CD4-positive, alpha-beta T cell treated with Interleukin-17A for 1 hour (primary cell): ENCODE results near the gene HUNK.

Experiments used
- DNase-seq: peaks from one replicate; pipeline ENCODE4 v3.0.0-alpha.2; 2020

The HUNK gene

DNA sequence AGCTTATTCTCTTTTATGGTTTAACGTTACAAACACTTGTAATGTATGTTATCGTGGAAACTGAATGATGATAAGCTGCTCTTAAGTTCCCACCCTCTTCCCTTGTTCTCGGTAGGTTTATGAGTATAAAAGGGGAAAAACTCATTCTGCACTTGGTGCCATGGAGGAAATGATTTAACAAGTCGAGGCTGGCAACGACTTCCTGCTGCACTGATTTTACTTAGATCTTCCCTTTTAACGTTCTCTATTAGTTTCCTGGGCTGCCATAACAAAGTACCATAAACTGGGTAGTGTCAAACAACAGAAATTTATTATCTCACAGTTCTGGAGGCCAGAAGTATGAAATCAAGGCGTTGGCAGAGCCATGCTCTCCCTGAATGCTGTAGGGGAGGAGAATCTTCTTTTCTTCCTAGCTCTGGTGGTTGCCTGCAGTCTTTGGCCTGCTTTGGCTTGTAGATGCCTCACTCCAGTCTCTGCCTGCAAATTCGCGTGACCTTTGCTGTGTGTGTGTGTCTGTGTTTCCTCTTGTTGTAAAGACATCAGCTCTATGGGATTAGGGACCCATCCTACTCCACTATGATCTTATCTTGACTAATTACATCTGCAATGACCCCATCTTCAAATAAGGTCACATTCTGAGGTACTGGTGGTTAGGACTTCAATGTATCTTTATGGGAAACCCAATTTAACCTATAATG, 26.3 kb downstream of the HUNK start:
- no peak for DNase-seq

DNA sequence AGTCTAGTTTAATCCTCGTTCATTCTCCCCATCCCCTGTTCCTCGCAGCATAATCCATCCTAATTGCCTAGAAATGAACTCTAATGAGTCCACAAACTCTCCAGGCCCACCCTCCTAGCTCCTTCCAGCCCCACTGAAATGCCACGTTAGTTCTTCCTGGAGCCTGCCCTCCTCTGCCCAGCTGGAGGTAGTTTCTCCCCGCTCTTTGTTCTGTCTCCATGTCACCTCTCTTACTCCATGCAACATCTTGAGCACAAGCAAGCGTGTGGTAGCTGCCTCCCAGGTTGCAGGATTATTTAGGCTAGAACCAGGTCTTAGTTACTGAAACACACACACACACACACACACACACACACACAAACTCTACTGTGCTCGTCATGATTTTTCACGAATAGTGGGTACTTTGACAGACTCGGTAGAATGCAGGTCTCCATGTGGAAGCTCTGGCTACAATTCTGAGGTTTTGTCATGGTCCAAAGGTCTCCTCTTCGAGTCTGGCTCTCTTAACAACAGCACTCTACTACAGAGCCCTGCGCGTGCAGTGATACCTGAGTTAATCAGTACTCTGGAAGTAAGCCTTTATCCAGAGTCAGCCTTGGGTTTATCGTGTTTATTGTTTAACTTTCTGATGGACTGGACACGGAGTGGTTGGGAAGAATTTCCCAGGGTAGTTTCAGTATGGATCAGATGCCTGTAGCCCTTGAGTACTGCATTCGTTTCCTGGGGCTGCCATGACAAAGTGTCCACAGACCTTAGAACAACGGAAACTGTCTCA, 27.5 kb downstream of the HUNK start:
- no peak for DNase-seq

DNA sequence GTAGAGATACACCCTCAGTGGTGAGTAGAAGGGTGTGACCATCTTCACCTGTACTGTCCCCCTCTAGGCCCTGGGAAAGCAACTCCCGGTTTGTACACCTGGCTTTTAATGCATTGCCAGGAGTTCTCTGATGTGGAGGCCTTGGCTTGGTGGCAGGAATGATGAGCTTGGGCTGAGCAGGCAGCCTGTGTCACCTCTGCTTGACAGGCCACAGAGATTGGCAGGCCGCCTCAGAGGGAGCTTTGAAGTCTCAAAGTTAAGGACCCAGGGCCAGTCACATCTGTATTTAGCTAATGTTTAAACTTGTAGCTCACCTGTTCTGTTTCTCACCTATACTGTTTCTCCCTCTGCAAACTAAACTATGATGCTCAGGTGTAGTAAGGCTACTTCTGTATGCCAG, 28.5 kb downstream of the HUNK start:
- DNase-seq = no peak

DNA sequence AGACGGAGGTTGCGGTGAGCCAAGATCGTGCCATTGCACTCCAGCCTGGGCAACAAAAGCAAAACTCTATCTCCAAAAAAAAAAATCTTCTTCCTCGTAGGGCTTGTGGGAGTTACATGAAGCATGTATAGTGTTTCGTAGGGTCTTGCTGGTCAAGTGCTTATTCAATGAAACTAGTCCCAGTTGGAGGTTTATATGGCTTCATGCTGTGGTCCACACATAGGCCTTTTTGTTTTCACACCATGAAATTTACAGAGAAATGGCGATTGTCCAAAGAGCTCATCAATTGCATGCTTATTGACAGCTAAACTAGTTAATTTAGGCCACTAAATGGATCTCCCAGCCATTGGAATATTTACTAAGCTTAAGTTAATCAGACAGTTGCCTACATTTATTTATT, 29.6 kb downstream of the HUNK start:
- DNase-seq = no peak

DNA sequence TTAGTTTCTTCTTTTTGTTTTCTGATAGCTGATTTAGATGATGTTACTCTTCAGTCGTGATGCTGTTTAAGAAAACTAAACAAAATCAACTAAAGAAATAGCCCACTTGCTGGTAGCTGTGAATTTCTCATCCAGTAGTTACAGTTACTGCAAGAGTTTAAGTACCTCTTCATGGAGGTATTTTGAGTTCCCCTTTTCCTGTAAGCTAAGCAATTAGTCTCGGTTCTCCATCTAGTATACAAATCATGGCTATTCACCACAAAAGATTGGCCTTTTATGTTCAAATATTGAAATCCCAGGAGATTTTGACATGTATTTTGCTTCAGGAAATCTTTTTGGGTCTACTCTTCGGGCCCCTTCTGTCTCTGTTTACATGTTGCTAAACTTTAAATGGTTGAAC, 31.1 kb downstream of the HUNK start:
- no peak for DNase-seq

DNA sequence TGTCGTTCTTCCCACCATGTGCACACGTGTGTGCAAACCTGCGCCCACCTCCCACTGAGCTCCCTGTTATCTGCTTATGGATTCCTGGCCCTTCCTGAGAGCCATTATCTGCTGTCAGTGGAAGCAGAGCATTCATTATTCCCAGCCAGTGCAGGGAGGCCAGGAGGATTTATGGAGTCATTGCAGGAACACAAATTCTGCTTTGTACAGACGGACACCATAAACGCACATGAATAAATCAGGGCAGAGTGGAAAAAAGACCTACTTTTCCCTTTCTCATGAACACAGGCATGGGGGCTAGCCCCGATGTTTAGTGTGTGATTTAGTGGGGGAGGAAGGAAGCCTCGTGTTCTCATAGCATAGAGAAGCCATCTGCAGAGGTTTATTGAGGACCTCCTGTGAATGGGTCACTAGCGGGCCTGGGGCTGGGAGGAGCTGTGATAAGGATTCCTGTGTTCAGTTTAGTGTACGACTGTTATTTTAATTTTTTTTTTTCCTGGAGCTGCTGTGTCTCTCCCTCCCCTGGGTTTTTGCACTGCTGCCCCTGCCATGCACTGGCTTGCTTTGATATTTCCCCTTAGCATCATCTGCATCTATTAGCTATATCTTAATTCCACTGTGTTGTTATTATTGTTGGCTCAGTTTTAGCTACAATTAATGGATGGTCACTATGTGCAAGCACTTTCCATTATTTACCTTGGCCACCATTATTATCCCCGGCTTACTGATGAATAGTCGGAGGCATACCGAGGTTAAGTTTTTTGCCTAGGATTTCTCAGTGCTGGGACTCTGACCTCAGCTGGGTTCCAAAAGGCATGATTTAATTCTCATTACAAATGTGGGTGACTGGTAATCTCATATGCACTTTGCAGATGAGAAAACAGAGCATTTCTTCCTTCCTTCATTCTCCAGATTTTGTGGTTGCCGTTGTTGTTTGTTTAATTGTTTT, 33.0 kb downstream of the HUNK start:
- no peak for DNase-seq

DNA sequence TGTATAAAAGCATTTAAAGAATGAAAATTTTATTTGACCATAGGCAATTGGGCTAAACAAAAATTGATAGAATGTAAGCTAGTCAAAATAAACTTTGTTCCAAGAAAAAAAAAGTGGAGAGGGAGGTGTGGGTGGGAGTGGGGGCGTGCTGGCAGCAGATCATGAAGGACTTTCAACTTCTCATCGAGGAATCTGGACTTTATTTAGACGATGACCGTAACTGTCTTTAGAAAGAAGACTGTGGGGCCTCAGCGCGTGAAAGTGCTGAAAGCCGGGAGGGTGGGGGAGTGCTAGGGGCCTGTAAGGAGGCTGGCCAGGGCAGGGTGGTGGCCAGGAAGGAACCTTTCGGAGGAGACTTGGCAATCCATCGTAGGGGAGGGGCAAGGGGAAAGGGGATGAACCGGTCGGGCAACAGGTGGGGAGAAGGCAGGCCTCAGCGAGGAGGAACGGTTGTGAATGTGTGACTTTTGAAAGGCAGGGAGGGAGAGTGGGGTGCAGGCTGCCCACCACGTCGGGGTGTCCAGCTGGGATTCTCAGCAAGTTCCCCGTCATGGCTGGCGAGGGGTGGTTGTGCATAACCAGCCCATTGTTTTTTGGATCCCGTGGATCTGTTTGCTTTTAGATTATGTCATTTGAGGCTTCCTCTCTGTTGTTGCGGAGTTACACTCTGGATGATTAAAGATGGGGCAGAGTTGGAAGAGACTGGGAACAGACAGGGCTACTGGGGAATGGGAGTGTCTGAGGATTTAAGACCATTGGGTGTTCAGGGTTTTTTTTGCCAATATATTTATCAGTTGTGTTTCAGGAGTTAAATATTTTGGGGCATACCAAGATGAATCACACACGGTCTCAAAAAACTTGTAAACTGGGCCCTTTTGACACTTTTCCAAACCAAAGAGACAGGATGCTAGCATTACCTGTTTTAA, 35.5 kb downstream of the HUNK start:
- no peak for DNase-seq

DNA sequence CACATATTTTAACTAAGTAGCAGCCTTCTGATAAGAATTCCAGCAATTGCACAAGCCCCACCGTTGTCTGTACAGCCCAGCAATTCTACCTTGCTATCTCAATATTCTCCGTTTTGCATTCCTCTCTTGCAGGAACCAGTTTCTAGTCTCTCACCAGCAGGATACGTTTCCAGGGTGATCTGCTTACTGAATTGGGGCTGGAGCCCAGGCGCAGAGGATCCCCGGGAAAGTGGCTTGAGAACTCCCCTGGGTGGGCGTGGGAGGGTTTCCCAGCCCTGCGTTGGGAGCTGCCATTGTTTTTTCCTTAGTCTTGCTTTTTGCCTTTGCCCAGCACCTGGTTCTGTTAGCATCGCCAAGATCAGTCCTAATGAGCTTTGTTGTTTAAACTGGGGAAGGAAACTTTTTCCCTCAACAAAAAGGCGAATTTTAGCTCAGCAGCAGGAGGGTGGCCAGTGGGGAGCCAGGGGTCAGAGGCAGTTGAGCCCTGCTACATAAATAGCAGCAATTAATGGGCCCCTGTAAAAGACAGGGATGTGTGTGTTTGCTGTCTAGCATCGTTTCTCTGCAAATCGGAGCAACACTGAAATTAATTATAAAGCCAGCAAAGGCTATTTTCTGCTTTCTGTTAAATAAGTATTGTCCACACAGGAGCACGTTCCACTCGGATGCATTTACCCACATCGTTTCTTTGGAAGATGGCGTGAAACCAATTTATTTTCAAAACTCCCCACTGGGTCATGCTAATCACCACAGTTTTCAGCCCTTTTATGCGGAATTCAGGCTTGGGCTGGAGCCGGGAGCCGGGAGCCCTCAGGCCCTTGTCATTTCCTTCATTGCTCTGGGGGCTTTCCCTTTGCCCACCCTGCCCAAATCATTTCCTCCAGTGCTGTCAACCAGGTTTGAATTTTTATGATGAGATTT, 36.6 kb downstream of the HUNK start:
- no peak for DNase-seq

DNA sequence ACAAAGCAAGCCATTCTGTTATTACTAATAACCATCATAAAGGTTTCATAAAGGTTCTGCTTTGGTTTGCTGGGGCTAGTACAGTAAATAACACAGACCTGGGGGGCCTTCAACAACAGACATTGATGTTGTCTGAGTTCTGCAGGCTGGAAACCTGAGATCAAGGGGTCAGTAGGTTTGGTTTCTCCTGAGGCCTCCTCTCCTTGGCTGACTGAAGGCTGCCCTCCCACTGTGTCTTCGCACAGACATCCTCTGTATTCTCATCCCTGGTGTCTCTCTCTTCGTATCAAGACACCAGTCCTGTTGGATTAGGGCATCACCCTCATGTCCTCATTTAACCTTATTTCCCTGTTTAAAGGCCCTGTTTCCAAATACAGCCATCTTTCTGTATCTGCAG, 37.3 kb downstream of the HUNK start:
- no peak for DNase-seq

DNA sequence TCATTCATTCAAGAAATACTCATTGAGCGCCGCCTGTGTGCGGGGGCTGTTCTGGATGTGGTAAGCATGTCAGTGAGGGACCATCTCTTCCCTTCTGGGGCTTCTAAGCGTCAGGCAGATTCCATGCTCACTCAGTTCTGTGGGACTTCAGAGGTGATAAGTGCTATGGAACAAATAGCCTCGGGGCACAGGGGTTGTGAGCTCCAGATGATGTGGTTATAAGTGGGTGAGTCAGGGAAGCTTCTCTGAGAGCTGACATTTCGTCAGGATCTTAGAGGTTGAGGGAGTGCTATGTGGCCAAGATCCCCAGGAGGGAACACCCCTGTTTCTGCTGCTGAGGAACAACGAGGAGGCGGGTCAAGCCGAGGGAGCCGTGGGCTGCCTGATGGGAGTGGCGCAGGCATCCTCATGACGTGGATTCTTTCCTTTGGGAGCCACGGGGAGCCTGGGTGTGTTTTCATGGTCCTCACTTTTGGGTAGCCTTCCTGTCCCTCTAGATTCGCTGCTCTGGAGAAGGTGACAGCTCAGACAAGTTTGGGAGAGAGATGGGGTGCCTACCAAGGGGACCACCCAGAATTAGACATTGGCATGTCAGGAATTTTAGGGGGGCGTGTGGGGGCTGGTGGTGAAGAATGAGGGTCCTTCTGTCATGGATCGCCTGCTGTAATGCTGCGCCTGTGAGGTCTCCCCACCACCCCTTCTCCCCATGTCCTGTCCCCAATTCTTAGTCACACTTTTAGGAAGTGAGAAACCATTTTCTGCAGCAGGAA, 38.5 kb downstream of the HUNK start:
- DNase-seq = no peak

DNA sequence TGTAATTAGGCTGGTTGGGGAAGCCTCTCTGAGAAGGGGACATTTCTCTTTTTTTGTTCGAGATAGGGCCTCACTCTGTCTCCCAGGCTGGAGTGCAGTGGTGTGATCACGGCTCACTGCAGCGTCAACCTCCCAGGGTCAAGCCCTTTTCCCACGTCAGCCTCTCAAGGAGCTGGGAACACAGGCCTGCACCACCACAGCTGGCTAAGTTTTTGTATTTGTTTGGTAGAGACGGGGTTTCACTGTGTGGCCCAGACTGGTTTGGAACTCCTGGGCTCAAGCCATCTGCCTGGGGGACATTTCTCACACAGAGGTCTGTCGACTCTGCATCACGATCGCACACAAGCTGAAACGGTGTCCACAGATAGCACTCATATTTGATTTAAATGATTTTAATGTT, 39.7 kb downstream of the HUNK start:
- DNase-seq = no peak

DNA sequence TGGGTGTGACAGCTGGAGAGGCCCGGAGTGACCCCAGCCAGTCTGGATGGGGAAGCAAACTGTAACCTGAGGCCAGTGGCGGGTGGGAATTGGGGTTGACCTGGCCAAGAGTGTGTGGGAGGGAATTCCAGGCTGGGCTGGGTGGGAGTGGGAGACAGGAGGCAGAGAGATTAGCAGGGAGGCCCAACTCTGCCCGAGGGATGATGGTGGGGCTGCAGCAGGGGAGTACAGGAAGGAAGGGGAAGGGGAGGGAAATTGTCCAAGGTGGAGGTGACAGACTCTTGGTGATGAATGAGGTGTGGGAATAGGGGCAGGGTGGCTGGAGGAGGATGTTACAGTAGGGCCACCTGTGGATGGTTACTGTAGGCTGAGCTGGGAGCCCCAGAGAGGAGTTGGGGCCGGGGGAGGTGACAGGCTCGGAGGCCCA, 40.4 kb downstream of the HUNK start:
- no peak for DNase-seq

DNA sequence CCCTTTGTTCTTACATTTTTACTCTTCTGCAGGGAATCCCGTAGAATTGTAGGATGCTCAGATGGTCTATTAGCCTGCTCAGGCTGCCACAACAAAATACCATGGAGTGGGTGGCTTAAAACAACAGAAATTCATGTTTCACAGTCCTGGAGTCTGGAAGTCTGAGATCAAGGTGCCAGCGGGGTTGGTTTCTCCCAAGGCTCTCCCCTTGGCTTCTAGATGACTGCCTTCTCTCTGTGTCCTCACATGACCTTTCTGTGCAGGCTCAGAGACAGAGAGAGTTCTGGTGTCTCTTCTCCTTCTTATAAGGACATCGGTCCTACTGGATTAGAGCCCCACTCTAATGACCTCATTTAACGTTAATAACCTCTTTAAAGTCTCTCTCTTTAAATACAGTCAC, 41.7 kb downstream of the HUNK start:
- no peak for DNase-seq

DNA sequence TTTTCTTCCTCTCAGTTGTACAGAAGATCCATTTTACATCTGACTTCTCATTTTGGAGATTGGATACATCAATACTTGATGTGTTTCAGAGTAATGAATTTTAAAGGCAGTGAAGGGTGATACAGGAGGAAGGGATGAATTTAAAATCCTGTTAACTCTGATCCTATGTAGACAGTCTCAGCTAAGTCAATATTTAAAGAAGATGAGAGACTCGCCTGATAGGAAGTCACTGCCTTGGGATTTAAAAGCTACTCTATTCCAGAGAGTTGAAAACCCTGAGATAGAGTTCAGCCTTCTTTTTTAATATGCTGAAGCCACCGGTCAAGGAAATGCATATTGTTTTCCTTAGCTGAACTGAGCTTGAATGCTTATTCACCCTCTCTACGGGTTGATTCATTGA, 42.7 kb downstream of the HUNK start:
- DNase-seq = no peak

DNA sequence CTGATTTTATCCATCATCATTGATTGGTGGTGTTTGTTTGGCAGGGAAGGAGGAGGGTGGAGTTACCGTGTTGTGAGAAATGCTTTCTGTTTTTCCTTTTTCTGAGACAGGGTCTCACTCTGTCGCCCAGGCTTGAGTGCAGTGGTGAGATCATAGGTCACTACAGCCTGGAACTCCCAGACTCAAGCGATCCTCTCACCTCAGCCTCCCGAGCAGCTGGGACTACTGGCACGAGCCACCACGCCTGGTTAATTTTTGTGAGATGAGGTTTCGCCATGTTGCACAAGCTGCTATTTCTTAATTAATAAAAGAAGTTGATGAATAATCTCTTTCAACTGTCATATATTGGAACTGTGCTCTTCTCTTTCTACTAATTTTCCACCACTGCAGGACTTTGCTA, 44.3 kb downstream of the HUNK start:
- DNase-seq = no peak

DNA sequence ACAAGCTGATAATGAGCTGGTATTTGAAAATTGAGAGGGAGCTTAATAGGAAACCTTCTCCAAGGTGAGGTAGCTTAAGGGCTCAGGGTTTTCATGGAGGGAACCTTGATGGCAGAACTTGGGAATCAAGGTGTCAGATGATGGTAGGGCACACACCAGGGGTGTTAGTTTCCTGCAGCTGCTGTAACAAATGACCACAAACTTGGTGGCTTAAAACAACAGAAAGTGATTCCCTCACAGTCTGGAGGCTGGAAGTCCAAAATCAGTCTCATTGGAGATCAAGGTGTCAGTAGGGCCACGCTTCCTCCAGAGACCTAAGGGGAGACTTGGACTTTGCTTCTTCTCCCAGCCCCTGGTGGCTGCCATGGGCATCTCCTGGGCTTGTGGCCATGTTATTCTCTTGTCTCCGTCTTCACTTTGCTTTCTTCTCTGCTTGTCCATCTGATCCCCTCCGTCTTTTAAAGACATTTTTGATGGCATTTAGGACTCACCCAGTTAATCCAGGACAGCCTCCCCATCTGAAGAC, 45.5 kb downstream of the HUNK start:
- no peak for DNase-seq

DNA sequence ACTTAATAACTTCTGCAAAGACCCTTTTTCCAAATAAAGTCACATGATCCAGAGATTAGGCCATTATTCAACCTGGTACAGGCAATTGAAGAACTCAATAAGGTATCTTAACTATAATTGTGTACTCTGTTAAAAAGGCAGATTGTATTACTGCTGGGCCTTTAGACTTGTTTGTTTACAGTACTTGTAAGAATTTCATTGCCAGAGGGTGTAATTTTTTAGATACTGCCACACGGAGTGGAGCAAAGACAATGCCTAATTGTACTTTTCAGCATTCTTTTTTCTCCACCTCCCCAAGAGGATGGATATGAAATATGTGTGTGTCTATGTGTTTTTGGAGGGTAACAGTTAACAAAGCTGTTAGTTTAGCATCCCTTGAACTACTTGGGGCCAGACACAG, 47.5 kb downstream of the HUNK start:
- DNase-seq = no peak

DNA sequence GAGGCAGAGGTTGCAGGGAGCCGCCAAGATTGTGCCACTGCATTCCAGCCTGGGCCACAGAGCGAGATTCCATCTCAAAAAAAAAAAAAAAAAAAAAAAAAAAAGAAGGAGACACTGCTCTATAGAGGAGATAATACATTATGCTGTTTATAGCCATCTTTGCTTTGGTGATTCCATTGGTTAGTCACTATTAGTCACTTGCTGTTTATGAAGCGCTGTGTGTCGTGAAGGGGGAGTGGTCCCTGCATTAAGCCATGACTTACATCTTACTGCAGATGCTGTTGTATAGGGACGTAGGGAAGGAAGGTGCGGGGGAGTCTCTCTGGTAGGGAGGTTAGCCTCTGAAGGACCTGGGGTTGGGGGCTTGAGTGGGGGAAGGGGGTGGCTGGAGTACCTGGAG, 48.3 kb downstream of the HUNK start:
- no peak for DNase-seq

DNA sequence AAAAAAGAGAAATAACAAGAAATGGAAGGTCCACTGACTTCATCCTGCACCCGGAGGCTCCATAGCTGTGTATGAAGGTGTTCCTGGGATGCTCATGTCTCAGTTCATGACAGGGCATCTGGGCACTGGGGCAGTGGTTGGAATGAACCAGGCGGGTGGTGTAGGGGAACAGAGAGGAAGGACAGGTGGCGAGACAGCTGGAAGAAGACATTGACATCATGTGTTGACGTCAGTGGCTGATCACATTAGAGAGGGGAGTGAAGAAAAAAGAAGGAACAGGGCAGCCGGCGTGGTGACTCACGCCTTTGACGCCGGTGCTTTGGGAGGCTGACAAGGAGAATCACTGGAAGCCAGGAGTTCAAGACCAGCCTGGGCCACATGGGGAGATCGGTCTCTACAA, 50.1 kb downstream of the HUNK start:
- no peak for DNase-seq

DNA sequence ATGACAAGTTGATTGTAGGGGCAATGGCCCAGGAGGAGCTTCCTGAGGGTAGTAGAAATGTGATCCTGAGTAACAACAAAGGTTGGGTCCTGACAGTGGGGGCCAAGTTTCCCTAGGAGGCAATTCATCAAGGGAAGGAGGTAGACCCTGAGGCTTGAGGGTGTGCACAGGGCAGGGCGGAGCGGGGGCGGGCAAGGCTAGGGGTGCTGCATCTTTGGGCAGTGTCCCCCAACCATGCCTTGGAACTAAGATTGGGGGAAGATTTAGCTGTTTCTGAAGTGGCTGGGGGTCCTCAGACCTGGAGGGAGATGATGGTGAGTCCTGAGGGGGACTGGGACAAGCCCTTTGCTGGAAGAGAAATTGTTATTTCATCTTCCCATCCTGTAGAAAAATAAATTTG, 50.9 kb downstream of the HUNK start:
- no peak for DNase-seq
